HG02938 (cell line): Measurements from ENCODE around the gene ABR.
"Not testable (repeated sequence)": the region's sequence is repeated elsewhere in the genome, so short reads cannot be mapped to it uniquely, and the experiment has no call there.

Experiments
- ATAC-seq: cut with Tn5 transposase; IDR thresholded peaks from one replicate; pipeline ENCODE4 v1.9.1; 2021; ENCODE audit warnings: mild to moderate bottlenecking, moderate library complexity; ENCODE audit not compliant: unreplicated experiment

The ABR gene

GRCh38 chr17:1202291-1202690 is 22.5 kb upstream of the ABR start:
- ATAC-seq = no peak

- ATAC-seq = no peak
These were observed 21.4 kb upstream of the ABR start for GRCh38 chr17:1201132-1201702.

GRCh38 chr17:1199271-1199743 is 19.5 kb upstream of the ABR start:
- not testable (repeated sequence) for ATAC-seq

GRCh38 chr17:1197781-1198490 is 18.2 kb upstream of the ABR start:
- ATAC-seq = no peak

GRCh38 chr17:1197379-1197778 is 17.6 kb upstream of the ABR start:
- ATAC-seq = no peak

- ATAC-seq = no peak
These were observed 17.2 kb upstream of the ABR start for GRCh38 chr17:1196946-1197345.

GRCh38 chr17:1192911-1193699 is 13.3 kb upstream of the ABR start:
- no peak for ATAC-seq

GRCh38 chr17:1190751-1191331 is 11.1 kb upstream of the ABR start:
- no peak for ATAC-seq

GRCh38 chr17:1188812-1189504 is 9.2 kb upstream of the ABR start:
- ATAC-seq = no peak

- no peak for ATAC-seq
These were observed 7.4 kb upstream of the ABR start for GRCh38 chr17:1186923-1187771.

GRCh38 chr17:1186214-1186820 is 6.5 kb upstream of the ABR start:
- ATAC-seq = no peak

GRCh38 chr17:1183171-1183873 is 3.5 kb upstream of the ABR start:
- ATAC-seq = peak; percentile 36

- ATAC-seq = no peak
These were observed 3.0 kb upstream of the ABR start for GRCh38 chr17:1182811-1183170.

- no peak for ATAC-seq
These were observed 2.0 kb upstream of the ABR start for GRCh38 chr17:1181753-1182137.

- peak; percentile 41 for ATAC-seq
These were observed 1.4 kb upstream of the ABR start for GRCh38 chr17:1180958-1181752.

- no peak for ATAC-seq
These were observed 516 bp downstream of the ABR start for GRCh38 chr17:1179112-1179817.

- no peak for ATAC-seq
These were observed 2.6 kb downstream of the ABR start for GRCh38 chr17:1177016-1177700.
